ENCODE data around the gene RXFP2. TPM values are rescaled to one million over a fixed set of nuclear protein-coding genes. Genes with fewer than 3 reads are reported as not detected.

The RXFP2 gene
- total and polyA plus RNA-seq, 9 of the 15 experiments (the other 6 are each of a cell fraction or from before 2014, with no cell fraction given): not detected

DNA sequence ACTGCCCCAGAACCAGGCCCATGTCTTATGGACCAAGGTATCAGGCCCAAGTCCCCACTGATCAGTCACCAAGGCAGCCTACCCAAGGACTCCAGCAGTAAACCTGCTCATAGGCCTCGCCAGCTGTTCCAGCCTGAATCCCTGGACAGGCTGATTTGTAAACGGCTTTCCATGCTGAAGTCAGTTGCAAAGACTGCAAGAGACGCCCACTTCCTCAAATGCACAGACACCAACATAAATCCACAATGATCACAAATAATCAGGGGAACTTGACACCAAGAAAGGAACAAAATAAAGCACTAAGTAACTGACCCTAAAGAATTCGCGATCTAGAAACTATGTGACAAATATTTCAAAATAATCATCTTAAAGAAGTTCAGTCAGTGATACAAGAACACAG, 75.2 kb downstream of the RXFP2 start:
- ChIA-PET CTCF (ENCODE audit: low intra/inter-chr PET ratio) (no interaction called here), POLR2A (no interaction called here)
- in situ Hi-C loops (cut with MboI) (no loop called here), intact Hi-C loops (cut with micrococcal nuclease) (no loop called here)
- Histone ChIP-seq H3K36me3 (ENCODE audit: control insufficient read depth, insufficient read depth, low read length) (no peaks in the 10 kb centered on the region), H2AFZ (ENCODE audit: low read depth, low read length) (no peak overlapping the region), H4K20me1 (replicated peaks; ENCODE audit: control insufficient read depth, insufficient read depth, low read length) (no peaks in the 10 kb centered on the region), H3K4me2 (ENCODE audit: insufficient read depth, low read length) (no peak overlapping the region), H3K79me2 (ENCODE audit: control insufficient read depth, insufficient read depth, low read length) (no peaks in the 10 kb centered on the region), H3K27ac (ENCODE audit: extremely low read depth, low read depth, low read length) (no peak overlapping the region), H3K9ac (ENCODE audit: insufficient read depth in 1 of 2, low read depth in 2 of 2, low read length in 2 of 2) (no peak overlapping the region), H3K9me3 (replicated peaks; ENCODE audit: control insufficient read depth, insufficient read depth, low read depth, low read length) (no peaks in the 10 kb centered on the region), H3K4me3 (no peak overlapping the region), H3K9me1 (ENCODE audit: control insufficient read depth, insufficient read depth, low read length) (no peaks in the 10 kb centered on the region), H3K27me3 (ENCODE audit: control insufficient read depth in 2 of 2, insufficient read depth in 2 of 2, low read length in 2 of 2) (no peaks in the 10 kb centered on the region), H3K4me1 (replicated peaks in 1 of 2; ENCODE audit: control insufficient read depth in 2 of 2, insufficient read depth in 2 of 2, low read length in 2 of 2) (no peaks in the 10 kb centered on the region)
- no TSS peak for BruUV-seq (replicated peaks)
- WGBS (ENCODE audit: insufficient coverage, low coverage, missing lambda C conversion rate): 0% methylated on average over 5 of the region's 5 CpGs
- ATAC-seq (no peak), FAIRE-seq (no peak), DNase-seq (ENCODE audit: extremely low read depth in 1 of 4, low spot score in 3 of 4) (no peak)
- TF ChIP-seq ZNF830 (CRISPR knock-in tag; IDR thresholded peaks at IDR 0.05): no peak
- TF ChIP-seq PKNOX1 (IDR thresholded peaks at IDR 0.05): no peak
- TF ChIP-seq ZNF311 (CRISPR knock-in tag; IDR thresholded peaks at IDR 0.05): no peak
- TF ChIP-seq RUNX1 (IDR thresholded peaks at IDR 0.05; ENCODE audit: low read depth): no peak
- no peak for TF ChIP-seq PYGO2 (tag; IDR thresholded peaks at IDR 0.05)
- TF ChIP-seq, protein P1, sequence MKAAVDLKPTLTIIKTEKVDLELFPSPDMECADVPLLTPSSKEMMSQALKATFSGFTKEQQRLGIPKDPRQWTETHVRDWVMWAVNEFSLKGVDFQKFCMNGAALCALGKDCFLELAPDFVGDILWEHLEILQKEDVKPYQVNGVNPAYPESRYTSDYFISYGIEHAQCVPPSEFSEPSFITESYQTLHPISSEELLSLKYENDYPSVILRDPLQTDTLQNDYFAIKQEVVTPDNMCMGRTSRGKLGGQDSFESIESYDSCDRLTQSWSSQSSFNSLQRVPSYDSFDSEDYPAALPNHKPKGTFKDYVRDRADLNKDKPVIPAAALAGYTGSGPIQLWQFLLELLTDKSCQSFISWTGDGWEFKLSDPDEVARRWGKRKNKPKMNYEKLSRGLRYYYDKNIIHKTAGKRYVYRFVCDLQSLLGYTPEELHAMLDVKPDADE (conservative IDR thresholded peaks at IDR 0.05; ENCODE audit: control insufficient read depth, low read depth, low read length): no peak
- no peak for TF ChIP-seq POLR2AphosphoS5 (IDR thresholded peaks at IDR 0.05; ENCODE audit: control insufficient read depth, insufficient read depth, low read depth, low read length)
- no peak for TF ChIP-seq PTRF (tag; IDR thresholded peaks at IDR 0.05)
- no peak for TF ChIP-seq HLTF (IDR thresholded peaks at IDR 0.05)

All from K562 (cell line).